Fibroblast of mammary gland (primary cell): Measurements from ENCODE around the gene BEGAIN.
A peak's percentile ranks its signal among the peaks of the same experiment; 100 is the strongest.

Experiments
- DNase-seq: peaks from one replicate; pipeline ENCODE4 v3.0.0-alpha.2; 2010; ENCODE audit warnings: low read depth
- H3K4me3 ChIP-seq: 2 replicates; pipeline ENCODE4 v1.5.1; 2011; ENCODE audit warnings: low read depth, mild to moderate bottlenecking, low read length, moderate library complexity; ENCODE audit not compliant: control insufficient read depth
- CTCF ChIP-seq: conservative IDR thresholded peaks from 2 replicates; pipeline ENCODE4 v1.5.1; 2011; ENCODE audit warnings: low read depth, low read length, inconsistent platforms; ENCODE audit not compliant: control insufficient read depth, insufficient read depth

BEGAIN gene

DNA sequence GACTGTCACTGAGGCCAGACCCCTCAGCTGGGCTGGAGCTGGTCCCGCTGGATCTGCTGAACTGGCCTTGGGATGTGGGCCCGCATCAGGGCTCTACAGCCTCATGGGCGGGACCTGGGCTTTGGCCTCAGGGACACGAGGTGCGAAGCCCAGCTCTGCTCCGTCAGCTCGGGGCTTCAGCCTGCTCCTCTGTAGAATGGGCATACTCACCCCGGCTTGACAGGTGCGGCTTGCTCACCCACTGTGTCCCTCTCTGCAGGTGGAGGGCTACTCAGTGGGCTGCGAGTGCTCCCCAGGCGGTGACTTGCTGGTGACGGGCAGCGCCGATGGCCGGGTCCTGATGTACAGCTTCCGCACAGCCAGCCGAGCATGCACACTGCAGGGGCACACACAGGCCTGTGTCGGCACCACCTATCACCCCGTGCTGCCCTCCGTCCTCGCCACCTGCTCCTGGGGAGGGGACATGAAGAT lies 57.6 kb downstream of the BEGAIN start:
- no peak for DNase-seq
- no peak for TF ChIP-seq CTCF
- H3K4me3 ChIP-seq: no peak overlapping the region

DNA sequence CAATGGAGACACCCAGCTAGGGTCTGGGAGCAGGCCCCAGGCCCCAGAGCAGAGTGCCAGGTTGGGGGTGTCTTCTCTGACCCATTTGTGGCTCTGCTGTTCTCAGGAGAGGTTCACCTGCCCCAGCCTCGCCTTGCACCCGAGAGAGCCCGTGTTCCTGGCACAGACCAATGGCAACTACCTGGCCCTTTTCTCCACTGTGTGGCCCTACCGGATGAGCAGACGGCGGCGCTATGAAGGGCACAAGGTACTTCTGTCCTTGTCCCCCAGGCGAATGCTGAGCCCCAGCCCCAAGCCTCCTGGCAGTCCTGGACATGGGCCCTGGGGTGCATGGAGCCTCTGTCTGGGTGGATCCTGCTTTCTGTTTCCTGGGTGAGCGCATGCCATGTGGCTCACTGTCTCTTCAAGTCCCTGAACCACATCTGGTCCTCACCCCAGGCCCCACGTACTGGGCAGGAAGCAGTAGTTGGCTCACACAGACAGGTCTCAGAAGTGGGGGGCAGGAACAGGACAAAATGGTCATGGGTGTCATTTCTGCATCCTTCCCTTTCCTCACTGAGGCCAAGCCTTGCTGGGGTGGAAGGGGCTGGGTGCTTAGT lies 58.2 kb downstream of the BEGAIN start:
- TF ChIP-seq CTCF: no peak
- H3K4me3 ChIP-seq: no peak overlapping the region
- DNase-seq: no peak

DNA sequence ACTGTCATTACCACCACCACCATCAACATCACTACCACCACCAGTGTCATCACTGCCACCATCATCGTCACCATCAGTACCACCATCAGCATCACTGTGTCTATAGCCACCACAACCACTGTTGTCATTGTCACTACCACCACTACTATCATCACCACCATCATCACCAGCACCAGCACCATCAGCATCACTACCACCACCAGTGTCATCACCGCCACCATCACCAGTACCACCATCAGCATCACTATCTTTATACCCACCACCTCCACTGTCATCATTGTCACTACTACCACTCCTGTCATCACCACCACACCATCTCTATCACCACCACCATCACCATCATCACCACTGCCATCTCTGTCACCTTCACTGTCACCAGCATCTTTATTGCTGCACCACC lies 60.6 kb downstream of the BEGAIN start:
- DNase-seq: no peak
- H3K4me3 ChIP-seq: no peak overlapping the region
- TF ChIP-seq CTCF: no peak

- no peak overlapping the region for H3K4me3 ChIP-seq
- no peak for DNase-seq
- no peak for TF ChIP-seq CTCF
Observed at GRCh38 chr14:100526057-100526456, 61.2 kb downstream of the BEGAIN start.

- no peak for TF ChIP-seq CTCF
- DNase-seq: no peak
- H3K4me3 ChIP-seq: no peak overlapping the region
Observed at GRCh38 chr14:100525615-100526014, 61.6 kb downstream of the BEGAIN start.

GRCh38 chr14:100524933-100525243 lies 62.3 kb downstream of the BEGAIN start:
- DNase-seq: peak; percentile 21
- no peak overlapping the region for H3K4me3 ChIP-seq

More at GRCh38 chr14:100524933-100525243, 62.3 kb downstream of the BEGAIN start:
- peak; percentile 39 for TF ChIP-seq CTCF
